Right lobe of liver (tissue), 6 donors: ENCODE data around the gene ZNF684. TPM values are rescaled to one million over a fixed set of nuclear protein-coding genes. Genes with fewer than 3 reads are reported as not detected.
"Not testable (repeated sequence)": the region's sequence is repeated elsewhere in the genome, so short reads cannot be mapped to it uniquely, and the experiment has no call there.

Source experiments
- ATAC-seq, 4 donors: fragments of 200-7000 bp; cut with Tn5 transposase; one replicate each; pipeline ENCODE4 v1.9.1; 2020; ENCODE audit warnings: mild to moderate bottlenecking in 4 of 4, moderate library complexity in 4 of 4
- DNase-seq, 3 donors: peaks; one replicate each; pipeline ENCODE4 v3.0.0-alpha.2; 2020
- H3K27ac ChIP-seq, 3 donors: fragments of 200-600 bp; one replicate each; pipeline ENCODE4 v1.8.0; 2022
- H3K27me3 ChIP-seq, 2 donors: fragments of 200-600 bp; one replicate each; pipeline ENCODE4 v1.8.0; 2022
- H3K36me3 ChIP-seq, 4 donors: fragments of 200-600 bp; sonication (generic) in 1 of 4; one replicate each; pipeline versions ENCODE4 v1.5.1 to v1.8.0; 2017 to 2022; ENCODE audit warnings: control low read depth in 1 of 4
- H3K4me1 ChIP-seq, 4 donors: fragments of 200-600 bp; sonication (generic) in 1 of 4; one replicate each; pipeline versions ENCODE4 v1.5.1 to v1.8.0; 2017 to 2022; ENCODE audit warnings: control low read depth in 1 of 4
- H3K4me3 ChIP-seq, 3 donors: fragments of 200-600 bp; one replicate each; pipeline ENCODE4 v1.8.0; 2022
- H3K9me3 ChIP-seq, 4 donors: fragments of 200-600 bp; sonication (generic) in 1 of 4; one replicate each; pipeline versions ENCODE4 v1.5.1 to v1.8.0; 2017 to 2022; ENCODE audit warnings: control low read depth in 1 of 4
- CTCF ChIP-seq, 4 donors: fragments of 200-600 bp in 3 of 4; fragments of 450-650 bp in 1 of 4; IDR thresholded peaks; one replicate each; pipeline versions ENCODE4 v1.5.1 to v1.8.0; 2016 to 2022; ENCODE audit warnings: antibody characterized with exemption in 4 of 4, mild to moderate bottlenecking in 2 of 4
- POLR2A ChIP-seq: fragments of 450-650 bp; IDR thresholded peaks from one replicate; pipeline ENCODE4 v1.6.1; 2017; ENCODE audit warnings: antibody characterized with exemption, mild to moderate bottlenecking
- WGBS: methylation state at CpG from one replicate; pipeline ENCODE4 v1.1.6; 2018; ENCODE audit warnings: low coverage, low lambda C conversion rate; ENCODE audit not compliant: insufficient coverage; ENCODE audit errors: missing lambda C conversion rate; 5-methylcytosine and 5-hydroxymethylcytosine counted together
- intact Hi-C, 2 donors: fragments of 100-400 bp; cut with DNase I; formaldehyde crosslinking; loops; one replicate each; pipeline versions ENCODE4 v1.11.2 to v1.14.1; 2022
- total RNA-seq, 6 experiments: library from RNA; depleted of rRNA in 2 of 6; stranded (reverse); fragments of >200 nt in 2 of 6; fragmentation: NEBNext Ultra II Directional in 3 of 6; extraction: Animal tissue kit (Norgen Biotek cat#: 25700) in 3 of 6; gene quantifications; one replicate each; pipeline versions ENCODE4 v1.1.0 to v1.2.4, GENCODE V29; 2016 to 2023
- donor health status: DM: no; HTN: yes; CAD: no.
- donor health status: DM: no; HTN: no; CAD: no.
- donor health status: DM: no; HTN: no; CAD: no.
- donor health status: DM: no; HTN: yes; CAD: no.
- donor health status: DM: no; HTN: yes; CAD: no.

Gene ZNF684
- total RNA-seq, 6 experiments from 2014 or later, result 6.0 to 11.0 (median 8.6) TPM

- DNase-seq, result no peak
- TF ChIP-seq CTCF (IDR thresholded peaks at IDR 0.05), result no peak
- TF ChIP-seq POLR2A, result no peak
- H3K9me3 ChIP-seq, result peaks cover 0 to 13% (median 6%) of the 10 kb centered on the region in 4 donors
- intact Hi-C loops, result no loop called here
- ATAC-seq, result no peak
- H3K36me3 ChIP-seq, result peaks cover 0 to 48% (median 13%) of the 10 kb centered on the region in 4 donors
- H3K27ac ChIP-seq, result no peak overlapping the region
- no peaks in the 10 kb centered on the region for H3K27me3 ChIP-seq
- no peak overlapping the region for H3K4me3 ChIP-seq
- H3K4me1 ChIP-seq, result no peaks in the 10 kb centered on the region
- 100% methylated on average over 3 of the region's 4 CpGs for WGBS
Measured at GRCh38 chr1:40546957-40547356, 15.5 kb downstream of the ZNF684 start.

GRCh38 chr1:40553017-40553416, 21.6 kb downstream of the ZNF684 start:
- no peak overlapping the region for H3K27ac ChIP-seq
- TF ChIP-seq CTCF (IDR thresholded peaks at IDR 0.05) (no peak), POLR2A (no peak)
- H3K9me3 ChIP-seq, result no peaks in the 10 kb centered on the region
- 40% methylated on average over 4 of the region's 4 CpGs for WGBS
- H3K27me3 ChIP-seq, result no peaks in the 10 kb centered on the region
- H3K36me3 ChIP-seq, result no peaks in the 10 kb centered on the region
- no peak for ATAC-seq
- no peaks in the 10 kb centered on the region for H3K4me1 ChIP-seq
- DNase-seq, result no peak
- intact Hi-C loops, result no loop called here
- H3K4me3 ChIP-seq, result no peak overlapping the region

- DNase-seq, H3K9me3 ChIP-seq, H3K27me3 ChIP-seq, ATAC-seq, intact Hi-C loops, H3K36me3 ChIP-seq, H3K4me3 ChIP-seq, H3K27ac ChIP-seq, H3K4me1 ChIP-seq: not testable (repeated sequence)
- WGBS, result 66% methylated on average over 6 of the region's 7 CpGs
Measured at GRCh38 chr1:40554807-40555206, 23.4 kb downstream of the ZNF684 start.

- ATAC-seq, result no peak
- Histone ChIP-seq H3K4me3 (no peak overlapping the region), H3K27me3 (no peaks in the 10 kb centered on the region), H3K4me1 (no peaks in the 10 kb centered on the region), H3K9me3 (no peaks in the 10 kb centered on the region), H3K27ac (no peak overlapping the region), H3K36me3 (no peaks in the 10 kb centered on the region)
- WGBS, result 93% methylated on average over 5 of the region's 5 CpGs
- TF ChIP-seq CTCF (IDR thresholded peaks at IDR 0.05) (no peak), POLR2A (no peak)
- intact Hi-C loops, result no loop called here
- DNase-seq, result no peak
Measured at GRCh38 chr1:40556121-40556520, 24.7 kb downstream of the ZNF684 start.

GRCh38 chr1:40558241-40558640, 26.8 kb downstream of the ZNF684 start:
- WGBS, result no CpG with 5 or more reads among the region's 1 CpG
- not testable (repeated sequence) for ATAC-seq, H3K27ac ChIP-seq

GRCh38 chr1:40562185-40562584, 30.7 kb downstream of the ZNF684 start:
- no peaks in the 10 kb centered on the region for H3K9me3 ChIP-seq
- H3K4me3 ChIP-seq, result no peak overlapping the region
- no peaks in the 10 kb centered on the region for H3K4me1 ChIP-seq
- no peaks in the 10 kb centered on the region for H3K27me3 ChIP-seq
- no peak overlapping the region for H3K27ac ChIP-seq
- whole genome bisulfite sequencing, result 100% methylated on average over 2 of the region's 2 CpGs
- intact Hi-C loops, result no loop called here
- no peaks in the 10 kb centered on the region for H3K36me3 ChIP-seq
- ATAC-seq (no peak), DNase-seq (no peak)
- TF ChIP-seq CTCF (IDR thresholded peaks at IDR 0.05) (no peak), POLR2A (no peak)

More at GRCh38 chr1:40558241-40558640, 26.8 kb downstream of the ZNF684 start:
- H3K4me3 ChIP-seq, DNase-seq, H3K4me1 ChIP-seq, intact Hi-C loops, H3K27me3 ChIP-seq, H3K9me3 ChIP-seq, H3K36me3 ChIP-seq: not testable (repeated sequence)
